SU-DHL-6 (cell line): ENCODE measurements around the gene FZD7.

Experiments
- CTCF ChIP-seq: fragments of 200-600 bp; sonication (generic); IDR thresholded peaks from one replicate; pipeline ENCODE4 v1.5.1; 2017; ENCODE audit warnings: antibody characterized with exemption, mild to moderate bottlenecking, low read length, moderate library complexity; ENCODE audit not compliant: insufficient read depth, poor library complexity, severe bottlenecking
- EZH2phosphoT487 ChIP-seq: fragments of 200-600 bp; sonication (generic), shearing (Covaris generic); conservative IDR thresholded peaks from 2 replicates; pipeline ENCODE4 v1.6.1; 2018; ENCODE audit warnings: mild to moderate bottlenecking, antibody characterized with exemption, low read length, moderate library complexity, mixed read lengths

GRCh38 chr2:202044777-202045176, 11.1 kb downstream of the FZD7 start:
- TF ChIP-seq CTCF (no peak), EZH2phosphoT487 (no peak)
